ENCODE results near the gene CDH16. TPM values are rescaled to one million over a fixed set of nuclear protein-coding genes. Genes with fewer than 3 reads are reported as not detected.

CDH16 gene
- polyA plus RNA-seq, 1 experiment: not detected

DNA sequence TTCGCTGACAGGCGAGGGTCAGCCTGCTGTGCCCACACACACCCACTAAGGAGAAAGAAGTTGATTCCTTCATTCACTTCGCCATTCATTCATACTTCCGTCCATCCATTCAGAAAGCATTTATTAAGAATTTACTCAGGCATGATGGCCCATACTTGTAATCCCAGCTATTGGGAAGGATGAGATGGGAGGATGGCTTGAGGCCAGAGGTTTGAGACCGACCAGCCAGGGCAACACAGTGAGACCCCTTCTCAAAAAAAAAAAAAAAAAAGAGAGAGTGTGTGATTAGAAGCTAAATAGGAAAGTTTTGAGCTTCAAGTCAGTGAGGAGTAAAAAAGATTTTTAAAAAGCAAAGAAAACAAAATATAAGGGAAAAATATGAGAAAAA lies 25.4 kb upstream of the CDH16 start:
- no peak for DNase-seq (ENCODE audit: low read depth, low spot score)
- Histone ChIP-seq H3K9me3 (ENCODE audit: control insufficient read depth, insufficient read depth, low read length) (no peaks in the 10 kb centered on the region), H3K27ac (ENCODE audit: low read depth, low read length) (no peak overlapping the region), H3K4me3 (ENCODE audit: low read depth, low read length) (no peak overlapping the region), H3K27me3 (ENCODE audit: control insufficient read depth, insufficient read depth, low read length) (peaks cover 6% of the 10 kb centered on the region)
- POLR2A ChIA-PET: interaction anchor here (0.6 kb wide), 2 partner anchors 34 to 206 kb away, joined by 3 read pairs; no protein-coding TSS in a partner anchor
- CTCF ChIA-PET: interaction anchor here (0.6 to 2.0 kb wide), 4 partner anchors 10 to 317 kb away, joined by 3 to 6 read pairs (median 4); no protein-coding TSS in a partner anchor
- TF ChIP-seq, protein P1, sequence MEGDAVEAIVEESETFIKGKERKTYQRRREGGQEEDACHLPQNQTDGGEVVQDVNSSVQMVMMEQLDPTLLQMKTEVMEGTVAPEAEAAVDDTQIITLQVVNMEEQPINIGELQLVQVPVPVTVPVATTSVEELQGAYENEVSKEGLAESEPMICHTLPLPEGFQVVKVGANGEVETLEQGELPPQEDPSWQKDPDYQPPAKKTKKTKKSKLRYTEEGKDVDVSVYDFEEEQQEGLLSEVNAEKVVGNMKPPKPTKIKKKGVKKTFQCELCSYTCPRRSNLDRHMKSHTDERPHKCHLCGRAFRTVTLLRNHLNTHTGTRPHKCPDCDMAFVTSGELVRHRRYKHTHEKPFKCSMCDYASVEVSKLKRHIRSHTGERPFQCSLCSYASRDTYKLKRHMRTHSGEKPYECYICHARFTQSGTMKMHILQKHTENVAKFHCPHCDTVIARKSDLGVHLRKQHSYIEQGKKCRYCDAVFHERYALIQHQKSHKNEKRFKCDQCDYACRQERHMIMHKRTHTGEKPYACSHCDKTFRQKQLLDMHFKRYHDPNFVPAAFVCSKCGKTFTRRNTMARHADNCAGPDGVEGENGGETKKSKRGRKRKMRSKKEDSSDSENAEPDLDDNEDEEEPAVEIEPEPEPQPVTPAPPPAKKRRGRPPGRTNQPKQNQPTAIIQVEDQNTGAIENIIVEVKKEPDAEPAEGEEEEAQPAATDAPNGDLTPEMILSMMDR (IDR thresholded peaks at IDR 0.05; ENCODE audit: low read depth, low read length): no peak

DNA sequence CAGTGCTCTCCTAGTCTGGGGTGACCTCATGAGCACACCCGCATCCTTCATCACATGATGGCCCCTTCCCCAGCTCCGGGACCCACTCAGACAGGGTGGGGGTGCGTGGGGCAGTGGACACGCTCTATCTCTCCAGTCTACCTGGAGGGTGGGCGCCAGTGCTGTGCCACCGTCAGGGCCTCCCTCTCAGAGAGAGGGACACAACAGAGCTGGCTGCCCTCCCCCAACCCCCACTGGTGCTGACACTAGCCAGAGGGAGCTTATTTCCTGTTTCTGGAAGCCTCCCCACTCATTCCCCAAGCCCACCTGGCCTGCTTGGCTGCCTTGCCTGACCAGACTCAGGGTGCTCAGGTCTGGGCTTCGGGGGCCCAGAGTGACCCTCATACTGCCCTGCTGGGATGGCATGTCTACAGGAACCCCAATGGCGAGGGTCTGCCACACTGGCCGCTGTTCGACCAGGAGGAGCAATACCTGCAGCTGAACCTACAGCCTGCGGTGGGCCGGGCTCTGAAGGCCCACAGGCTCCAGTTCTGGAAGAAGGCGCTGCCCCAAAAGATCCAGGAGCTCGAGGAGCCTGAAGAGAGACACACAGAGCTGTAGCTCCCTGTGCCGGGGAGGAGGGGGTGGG lies 24.9 kb upstream of the CDH16 start:
- ChIA-PET POLR2A (no interaction called here), CTCF (interaction anchor here (1.1 to 2.0 kb wide), 3 partner anchors 11 to 71 kb away, joined by 3 to 6 read pairs (median 5); no protein-coding TSS in a partner anchor)
- TF ChIP-seq, protein P1 (IDR thresholded peaks at IDR 0.05; ENCODE audit: low read depth, low read length): no peak
- H3K4me3 ChIP-seq (ENCODE audit: low read depth, low read length): no peak overlapping the region
- H3K27ac ChIP-seq (ENCODE audit: low read depth, low read length): no peak overlapping the region
- DNase-seq (ENCODE audit: low read depth, low spot score): no peak
- no peaks in the 10 kb centered on the region for H3K9me3 ChIP-seq (ENCODE audit: control insufficient read depth, insufficient read depth, low read length)
- H3K27me3 ChIP-seq (ENCODE audit: control insufficient read depth, insufficient read depth, low read length): peaks cover 2% of the 10 kb centered on the region

DNA sequence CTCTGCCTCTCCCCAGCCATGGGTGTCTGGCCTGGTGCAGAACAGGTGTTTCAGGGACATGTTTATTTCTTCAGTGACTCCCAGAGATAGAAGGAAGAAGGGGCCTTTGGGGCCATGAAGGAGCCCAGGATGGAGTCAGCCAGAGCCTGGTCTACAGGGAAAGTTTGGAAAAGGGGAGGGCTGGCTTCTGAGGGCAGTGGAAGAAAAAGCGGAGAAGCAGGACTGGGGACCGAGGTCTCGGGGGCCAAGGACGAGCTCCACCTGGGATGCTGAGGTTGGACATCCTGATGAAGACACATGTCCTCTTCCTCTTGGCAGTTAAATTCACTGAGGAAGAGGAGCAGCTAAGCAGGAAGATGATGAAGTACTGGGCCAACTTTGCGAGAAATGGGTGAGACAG lies 24.3 kb upstream of the CDH16 start:
- no peaks in the 10 kb centered on the region for H3K27me3 ChIP-seq (ENCODE audit: control insufficient read depth, insufficient read depth, low read length)
- POLR2A ChIA-PET: no interaction called here
- H3K4me3 ChIP-seq (ENCODE audit: low read depth, low read length): no peak overlapping the region
- no peak overlapping the region for H3K27ac ChIP-seq (ENCODE audit: low read depth, low read length)
- DNase-seq (ENCODE audit: low read depth, low spot score): no peak
- CTCF ChIA-PET: interaction anchor here (1.6 to 2.0 kb wide), 2 partner anchors 11 to 48 kb away, joined by 5 to 6 read pairs; no protein-coding TSS in a partner anchor
- no peaks in the 10 kb centered on the region for H3K9me3 ChIP-seq (ENCODE audit: control insufficient read depth, insufficient read depth, low read length)
- TF ChIP-seq, protein P1 (IDR thresholded peaks at IDR 0.05; ENCODE audit: low read depth, low read length): no peak

DNA sequence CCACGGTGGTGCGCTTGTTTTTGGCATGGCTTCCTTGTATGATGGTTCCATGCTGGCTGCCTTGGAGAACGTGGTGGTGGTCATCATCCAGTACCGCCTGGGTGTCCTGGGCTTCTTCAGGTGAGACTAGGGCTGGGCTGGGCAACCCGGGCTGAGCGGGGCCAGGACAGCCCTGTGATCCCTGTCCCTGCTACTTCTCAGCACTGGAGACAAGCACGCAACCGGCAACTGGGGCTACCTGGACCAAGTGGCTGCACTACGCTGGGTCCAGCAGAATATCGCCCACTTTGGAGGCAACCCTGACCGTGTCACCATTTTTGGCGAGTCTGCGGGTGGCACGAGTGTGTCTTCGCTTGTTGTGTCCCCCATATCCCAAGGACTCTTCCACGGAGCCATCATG lies 21.6 kb upstream of the CDH16 start:
- POLR2A ChIA-PET: no interaction called here
- TF ChIP-seq, protein P1 (IDR thresholded peaks at IDR 0.05; ENCODE audit: low read depth, low read length): no peak
- H3K4me3 ChIP-seq (ENCODE audit: low read depth, low read length): no peak overlapping the region
- no peak for DNase-seq (ENCODE audit: low read depth, low spot score)
- no peaks in the 10 kb centered on the region for H3K27me3 ChIP-seq (ENCODE audit: control insufficient read depth, insufficient read depth, low read length)
- no peak overlapping the region for H3K27ac ChIP-seq (ENCODE audit: low read depth, low read length)
- H3K9me3 ChIP-seq (ENCODE audit: control insufficient read depth, insufficient read depth, low read length): no peaks in the 10 kb centered on the region; the same call in 1 of the 2 replicates
- CTCF ChIA-PET: no interaction called here

DNA sequence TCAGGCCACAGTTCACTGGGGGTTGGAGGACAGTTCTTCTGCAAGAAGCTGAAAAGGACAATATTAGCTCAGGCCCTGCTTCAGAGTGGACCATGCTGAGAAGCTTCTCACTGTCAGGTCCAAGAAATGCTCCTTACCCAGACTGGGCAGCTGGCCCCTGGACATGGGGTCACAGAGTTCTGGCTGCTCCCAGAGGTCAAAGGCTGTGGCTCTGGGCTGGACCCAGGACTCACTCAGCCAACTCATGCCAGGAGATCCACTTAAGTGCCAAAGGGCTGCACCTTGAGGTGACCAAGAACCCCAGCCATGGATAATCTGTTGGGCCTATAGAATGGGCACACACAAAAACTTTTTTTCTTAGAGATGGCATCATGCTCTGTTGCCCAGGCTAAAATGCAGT lies 20.7 kb upstream of the CDH16 start:
- CTCF ChIA-PET: interaction anchor here (1.2 kb wide), 1 partner anchor 13 kb away, joined by 3 read pairs; no protein-coding TSS in a partner anchor
- TF ChIP-seq, protein P1 (IDR thresholded peaks at IDR 0.05; ENCODE audit: low read depth, low read length): no peak
- POLR2A ChIA-PET: interaction anchor here (0.6 kb wide), 1 partner anchor 10 kb away, joined by 4 read pairs; no protein-coding TSS in a partner anchor
- H3K9me3 ChIP-seq (ENCODE audit: control insufficient read depth, insufficient read depth, low read length): no peaks in the 10 kb centered on the region; the same call in 1 of the 2 replicates
- no peaks in the 10 kb centered on the region for H3K27me3 ChIP-seq (ENCODE audit: control insufficient read depth, insufficient read depth, low read length)
- H3K4me3 ChIP-seq (ENCODE audit: low read depth, low read length): no peak overlapping the region
- DNase-seq (ENCODE audit: low read depth, low spot score): no peak
- no peak overlapping the region for H3K27ac ChIP-seq (ENCODE audit: low read depth, low read length)

Data from AG04450 (cell line).